Neutrophil (primary cell): Measurements from ENCODE around the gene PREX1.

ENCODE experiments used
- H3K27ac ChIP-seq: fragments of 200-600 bp; sonication (generic); 2 replicates; pipeline ENCODE4 v1.5.1; 2016; ENCODE audit warnings: mild to moderate bottlenecking, moderate library complexity
- H3K27me3 ChIP-seq: fragments of 200-600 bp; sonication (generic); 2 replicates; pipeline ENCODE4 v1.6.0; 2016; ENCODE audit warnings: mild to moderate bottlenecking
- H3K36me3 ChIP-seq: fragments of 200-600 bp; sonication (generic); 2 replicates; pipeline ENCODE4 v1.5.1; 2017
- H3K4me1 ChIP-seq, 2 experiments: fragments of 200-600 bp in 1 of 2; sonication (generic) in 1 of 2; 1 replicate in 1 of 2; 2 replicates in 1 of 2; pipeline versions ENCODE4 v1.5.1 to v1.6.1; 2013 to 2016; ENCODE audit warnings: low read depth in 1 of 2, low read length in 1 of 2, mild to moderate bottlenecking in 1 of 2, moderate library complexity in 1 of 2; ENCODE audit not compliant: control insufficient read depth in 1 of 2, insufficient read depth in 1 of 2
- H3K4me3 ChIP-seq, 2 experiments: fragments of 200-600 bp in 1 of 2; sonication (generic) in 1 of 2; 1 replicate in 1 of 2; 2 replicates in 1 of 2; pipeline ENCODE4 v1.5.1; 2013 to 2016; ENCODE audit warnings: low read depth in 1 of 2, low read length in 1 of 2, mild to moderate bottlenecking in 1 of 2, moderate library complexity in 1 of 2
- H3K9me3 ChIP-seq: fragments of 200-600 bp; sonication (generic); 2 replicates; pipeline ENCODE4 v1.5.1; 2016
- TF ChIP-seq, protein P1 (sequence below): fragments of 200-600 bp; sonication (generic); IDR thresholded peaks from 2 replicates; pipeline ENCODE4 v1.5.1; 2016; ENCODE audit warnings: antibody characterized with exemption

PREX1 gene

GRCh38 chr20:48594533-48594932 lies 233.3 kb downstream of the PREX1 start:
- TF ChIP-seq, protein P1, sequence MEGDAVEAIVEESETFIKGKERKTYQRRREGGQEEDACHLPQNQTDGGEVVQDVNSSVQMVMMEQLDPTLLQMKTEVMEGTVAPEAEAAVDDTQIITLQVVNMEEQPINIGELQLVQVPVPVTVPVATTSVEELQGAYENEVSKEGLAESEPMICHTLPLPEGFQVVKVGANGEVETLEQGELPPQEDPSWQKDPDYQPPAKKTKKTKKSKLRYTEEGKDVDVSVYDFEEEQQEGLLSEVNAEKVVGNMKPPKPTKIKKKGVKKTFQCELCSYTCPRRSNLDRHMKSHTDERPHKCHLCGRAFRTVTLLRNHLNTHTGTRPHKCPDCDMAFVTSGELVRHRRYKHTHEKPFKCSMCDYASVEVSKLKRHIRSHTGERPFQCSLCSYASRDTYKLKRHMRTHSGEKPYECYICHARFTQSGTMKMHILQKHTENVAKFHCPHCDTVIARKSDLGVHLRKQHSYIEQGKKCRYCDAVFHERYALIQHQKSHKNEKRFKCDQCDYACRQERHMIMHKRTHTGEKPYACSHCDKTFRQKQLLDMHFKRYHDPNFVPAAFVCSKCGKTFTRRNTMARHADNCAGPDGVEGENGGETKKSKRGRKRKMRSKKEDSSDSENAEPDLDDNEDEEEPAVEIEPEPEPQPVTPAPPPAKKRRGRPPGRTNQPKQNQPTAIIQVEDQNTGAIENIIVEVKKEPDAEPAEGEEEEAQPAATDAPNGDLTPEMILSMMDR, result no peak
- Histone ChIP-seq H3K27me3 (peaks cover 4% of the 10 kb centered on the region), H3K9me3 (no peaks in the 10 kb centered on the region), H3K36me3 (no peaks in the 10 kb centered on the region), H3K4me1 (no peaks in the 10 kb centered on the region), H3K27ac (no peak overlapping the region), H3K4me3 (no peak overlapping the region)

- H3K27ac ChIP-seq, result no peak overlapping the region
- TF ChIP-seq, protein P1, result no peak
- H3K4me1 ChIP-seq, result no peaks in the 10 kb centered on the region
- no peak overlapping the region for H3K4me3 ChIP-seq
- no peaks in the 10 kb centered on the region for H3K9me3 ChIP-seq
- H3K27me3 ChIP-seq, result peaks cover 4% of the 10 kb centered on the region
- H3K36me3 ChIP-seq, result no peaks in the 10 kb centered on the region
These were observed 235.5 kb downstream of the PREX1 start for GRCh38 chr20:48592107-48592940.

DNA sequence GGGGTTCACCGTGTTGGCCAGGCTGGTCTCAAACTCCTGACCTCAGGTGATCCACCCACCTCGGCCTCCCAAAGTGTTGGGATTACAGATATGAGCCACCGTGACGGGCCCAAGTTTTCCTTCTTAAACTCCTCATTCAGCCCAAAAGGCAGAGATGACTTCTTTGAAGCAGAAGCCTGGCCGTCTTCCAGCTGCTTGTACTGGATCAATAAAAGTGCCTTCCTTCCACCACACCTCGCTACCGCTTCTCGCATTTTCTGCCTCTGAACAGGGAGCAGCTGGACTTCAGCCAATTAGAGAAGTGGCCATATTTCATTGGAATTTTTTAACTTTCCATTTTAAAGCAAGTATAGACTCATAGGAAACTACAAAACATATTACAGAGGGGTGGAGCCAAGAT lies 241.1 kb downstream of the PREX1 start:
- H3K36me3 ChIP-seq, result no peaks in the 10 kb centered on the region
- H3K4me3 ChIP-seq, result no peak overlapping the region
- H3K4me1 ChIP-seq, result no peaks in the 10 kb centered on the region
- H3K9me3 ChIP-seq, result no peaks in the 10 kb centered on the region
- peaks cover 16% of the 10 kb centered on the region for H3K27me3 ChIP-seq
- TF ChIP-seq, protein P1, result no peak
- H3K27ac ChIP-seq, result no peak overlapping the region

DNA sequence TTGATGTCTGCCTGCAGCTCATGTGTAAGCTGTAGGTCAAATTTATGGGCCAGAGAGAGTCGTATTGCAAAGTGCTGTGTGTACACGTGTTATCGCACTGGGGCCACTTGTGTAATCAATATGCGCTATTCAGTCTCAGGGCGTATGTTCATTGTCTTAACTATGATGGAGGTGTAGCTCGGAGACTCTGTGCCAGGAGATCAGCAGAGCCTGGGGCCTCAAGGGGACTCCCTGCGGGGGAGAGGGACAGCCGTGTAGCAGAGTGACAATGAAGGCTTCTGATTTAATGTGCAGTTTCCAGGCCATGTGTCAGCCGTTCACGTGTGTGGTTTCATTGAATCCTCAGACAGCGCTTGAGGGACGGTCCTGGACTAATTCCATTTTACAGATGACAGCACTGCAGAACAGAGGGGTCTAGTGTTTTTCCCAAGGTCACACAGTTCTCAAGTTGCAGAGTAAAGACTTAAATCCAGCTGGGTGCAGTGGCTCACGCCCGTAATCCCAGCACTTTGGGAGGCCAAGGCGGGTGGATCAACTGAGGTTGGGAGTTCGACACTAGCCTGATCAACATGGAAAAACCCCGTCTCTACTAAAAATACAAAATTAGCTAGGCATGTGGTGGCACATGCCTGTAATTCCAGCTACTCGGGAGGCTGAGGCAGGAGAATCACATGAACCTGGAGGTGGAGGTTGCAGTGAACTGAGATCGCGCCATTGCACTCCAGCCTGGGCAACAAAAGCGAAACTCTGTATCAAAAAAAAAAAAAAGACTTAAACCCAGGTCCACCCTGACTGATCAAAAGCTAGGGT lies 242.5 kb downstream of the PREX1 start:
- Histone ChIP-seq H3K36me3 (no peaks in the 10 kb centered on the region), H3K9me3 (no peaks in the 10 kb centered on the region), H3K4me1 (no peaks in the 10 kb centered on the region), H3K27ac (no peak overlapping the region), H3K27me3 (peaks cover 16% of the 10 kb centered on the region), H3K4me3 (no peak overlapping the region)
- TF ChIP-seq, protein P1, result no peak

DNA sequence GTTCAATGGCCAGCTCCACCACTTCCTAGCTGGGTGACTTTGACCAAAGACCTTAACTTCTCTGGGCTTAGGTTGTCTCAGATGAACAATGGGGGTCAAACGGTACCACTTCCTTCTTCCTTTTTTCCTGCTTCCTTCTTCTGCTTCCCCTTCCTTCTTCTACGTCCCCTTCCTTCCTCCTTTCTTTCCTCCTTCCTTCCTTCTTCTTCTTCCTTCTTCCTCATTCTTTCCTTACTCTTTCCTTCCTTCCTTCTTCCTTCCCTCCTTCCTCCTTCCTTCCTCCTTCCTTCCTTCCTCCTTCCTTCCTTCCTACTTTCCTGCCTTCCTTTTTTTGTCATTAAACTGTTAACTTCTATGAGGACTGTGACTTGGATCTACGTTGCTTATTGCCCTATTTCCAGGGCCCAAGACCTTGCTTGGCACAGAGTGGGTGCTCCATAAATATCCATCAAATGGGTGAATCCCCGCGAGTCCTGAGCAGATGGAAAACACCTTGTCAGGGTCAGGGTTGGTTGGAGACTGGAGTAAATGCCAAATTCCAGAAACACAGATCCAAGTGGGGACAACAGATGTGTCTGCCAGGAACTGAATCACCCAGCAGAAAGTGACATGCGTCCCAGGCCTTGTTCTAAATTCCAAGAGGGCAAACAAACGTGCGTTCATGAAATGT lies 243.3 kb downstream of the PREX1 start:
- H3K27ac ChIP-seq, result no peak overlapping the region
- peaks cover 16% of the 10 kb centered on the region for H3K27me3 ChIP-seq
- no peaks in the 10 kb centered on the region for H3K36me3 ChIP-seq
- H3K4me1 ChIP-seq, result no peaks in the 10 kb centered on the region
- no peaks in the 10 kb centered on the region for H3K9me3 ChIP-seq
- H3K4me3 ChIP-seq, result no peak overlapping the region
- TF ChIP-seq, protein P1, result no peak
